Head of caudate nucleus (tissue), 42 donors: ENCODE data around the gene SLAMF1.
A peak's percentile ranks its signal among the peaks of the same experiment; 100 is the strongest.

Experiments used
- DNase-seq, 42 donors: peaks; one replicate each; pipeline versions ENCODE4 v3.0.0 to v3.0.0-alpha.2; 2020 to 2021; ENCODE audit warnings: mixed read lengths in 7 of 42
- intact Hi-C: fragments of 100-400 bp; cut with DNase I; formaldehyde crosslinking; loops from one replicate; pipeline ENCODE4 v1.15.0; 2022

Gene SLAMF1

DNA sequence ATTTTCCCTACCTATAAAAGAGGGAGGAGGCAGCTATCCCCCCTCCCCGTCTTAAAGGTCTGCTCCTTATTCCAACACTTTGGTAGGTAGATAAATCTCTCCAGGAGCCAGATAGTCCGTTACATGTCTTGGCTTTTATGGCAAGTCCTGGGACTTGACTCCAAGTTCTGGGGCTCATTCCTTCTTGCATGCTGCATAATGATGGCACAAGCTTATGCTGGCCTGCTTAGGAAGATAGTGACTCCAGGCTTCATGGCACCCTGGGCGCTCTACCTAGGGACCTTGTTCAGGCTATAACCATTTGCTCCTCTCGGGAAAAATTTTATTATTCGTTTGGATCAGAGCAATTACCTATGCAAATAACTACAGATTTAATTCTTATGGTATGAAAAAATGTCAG lies 3.7 kb downstream of the SLAMF1 start:
- intact Hi-C loops: no loop called here
- no peak for DNase-seq

DNA sequence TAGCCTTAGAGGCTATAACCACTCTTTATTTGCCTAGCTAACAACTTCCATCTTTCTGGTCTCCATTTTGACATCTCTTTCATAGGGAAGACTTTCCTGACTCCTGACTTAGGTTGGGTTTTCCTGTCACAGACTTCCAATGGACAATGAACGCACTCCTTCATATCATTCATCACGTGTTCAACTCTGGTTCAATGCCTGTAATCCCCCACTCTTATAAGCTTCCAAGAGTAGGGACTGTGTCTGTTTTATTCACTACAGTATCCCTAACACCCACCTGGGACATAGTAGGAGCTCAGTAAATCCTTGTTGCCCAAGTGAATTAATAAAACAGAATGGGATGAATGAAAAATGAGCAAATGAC lies 4.6 kb downstream of the SLAMF1 start:
- intact Hi-C loops: no loop called here
- DNase-seq: no peak

DNA sequence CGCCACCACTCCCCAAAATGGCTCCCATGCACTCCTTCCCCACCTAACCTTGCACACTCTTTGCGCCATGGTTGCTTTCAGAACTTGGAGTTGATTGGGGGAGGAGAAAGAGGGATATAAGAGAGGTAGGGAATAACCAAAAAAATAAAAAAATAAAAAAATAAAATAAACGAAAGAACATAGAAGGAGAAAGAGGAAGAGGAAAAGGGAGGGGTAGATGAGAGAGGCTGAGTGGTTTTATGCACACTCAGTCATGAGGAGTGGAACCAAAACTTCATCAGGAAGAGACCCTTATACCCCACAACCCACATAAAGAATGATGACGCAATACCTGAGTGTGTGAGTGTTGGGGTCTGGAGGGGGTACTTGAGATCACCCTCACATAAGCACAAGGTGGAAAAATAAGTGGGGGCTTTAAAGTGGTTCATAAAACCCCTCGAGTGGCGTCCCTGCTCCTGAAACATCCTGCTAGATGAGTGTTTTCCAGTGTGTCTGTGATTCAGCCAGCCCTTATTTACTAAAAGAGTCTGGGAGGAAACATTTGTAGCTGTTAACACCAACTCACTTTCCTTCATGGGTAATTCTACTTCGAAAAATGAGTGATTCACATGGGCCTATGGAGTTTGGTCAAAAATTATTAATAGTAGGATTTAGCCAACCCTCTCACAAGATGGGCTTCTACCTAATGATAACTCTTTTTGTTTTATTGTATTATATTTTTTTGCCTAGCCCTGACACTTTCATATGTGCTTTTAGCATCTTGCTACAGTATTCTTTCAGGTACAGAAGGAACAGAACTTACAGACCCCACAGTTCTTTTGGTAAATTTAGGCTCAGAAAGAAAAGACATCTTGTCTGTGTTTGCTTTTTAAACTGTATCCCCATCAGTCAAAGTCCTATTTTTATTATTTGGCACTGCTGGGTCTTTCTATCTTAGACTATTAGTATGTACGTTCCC lies 5.2 kb downstream of the SLAMF1 start:
- intact Hi-C loops: no loop called here
- DNase-seq: no peak

DNA sequence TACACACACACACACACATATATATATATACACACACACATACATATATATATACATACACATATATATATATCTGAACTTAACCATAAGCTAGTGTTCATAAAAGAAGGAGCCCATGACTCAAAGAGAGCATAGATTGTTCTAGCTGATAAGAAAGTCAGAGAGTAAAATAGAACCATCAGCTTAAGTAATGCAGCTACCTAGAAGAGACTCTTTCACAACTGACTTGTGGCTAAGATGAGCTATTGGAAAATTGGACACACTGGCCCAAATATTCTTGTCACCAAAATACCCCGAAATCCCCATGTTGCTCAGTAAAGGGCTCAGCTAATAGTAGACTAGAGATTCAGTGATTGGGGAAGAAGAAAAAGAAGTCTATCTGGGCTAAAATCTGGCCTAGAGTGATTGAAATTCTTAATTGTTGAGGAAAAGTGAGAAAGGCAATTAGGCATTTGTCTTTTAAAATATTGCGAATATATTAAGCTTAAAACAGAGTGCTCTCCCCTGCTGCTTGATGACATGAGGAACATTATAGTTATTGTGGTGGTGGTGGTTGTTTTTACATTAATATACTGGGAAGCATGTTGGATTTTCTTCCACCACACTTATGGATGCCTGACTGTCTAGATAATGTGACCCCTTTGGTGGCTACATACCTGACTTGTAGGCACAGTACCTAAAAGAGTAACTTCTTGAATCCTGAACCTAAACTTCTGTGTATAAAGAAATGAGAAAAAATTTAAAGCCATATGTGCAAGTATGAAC lies 6.3 kb downstream of the SLAMF1 start:
- intact Hi-C loops: no loop called here
- DNase-seq: no peak

DNA sequence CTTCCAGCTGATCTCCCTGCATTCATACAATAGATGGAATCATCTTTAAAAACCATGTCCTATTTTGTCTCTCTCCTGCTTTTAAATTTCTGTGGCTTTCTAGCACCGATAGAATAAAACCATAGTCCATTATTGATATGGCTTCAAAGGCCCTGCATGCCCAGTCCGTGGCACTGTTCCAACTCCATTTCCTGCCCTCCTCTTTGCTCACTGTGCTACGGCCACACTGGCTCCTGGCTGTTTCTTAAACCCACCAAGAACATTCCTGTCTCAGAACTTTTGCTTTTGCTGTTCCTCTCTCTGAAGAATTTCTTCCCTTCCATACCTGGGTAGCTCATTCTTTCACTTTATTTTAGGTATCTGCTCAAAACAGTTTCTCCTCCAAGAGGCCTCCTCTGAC lies 7.2 kb downstream of the SLAMF1 start:
- DNase-seq: no peak
- intact Hi-C loops: no loop called here

DNA sequence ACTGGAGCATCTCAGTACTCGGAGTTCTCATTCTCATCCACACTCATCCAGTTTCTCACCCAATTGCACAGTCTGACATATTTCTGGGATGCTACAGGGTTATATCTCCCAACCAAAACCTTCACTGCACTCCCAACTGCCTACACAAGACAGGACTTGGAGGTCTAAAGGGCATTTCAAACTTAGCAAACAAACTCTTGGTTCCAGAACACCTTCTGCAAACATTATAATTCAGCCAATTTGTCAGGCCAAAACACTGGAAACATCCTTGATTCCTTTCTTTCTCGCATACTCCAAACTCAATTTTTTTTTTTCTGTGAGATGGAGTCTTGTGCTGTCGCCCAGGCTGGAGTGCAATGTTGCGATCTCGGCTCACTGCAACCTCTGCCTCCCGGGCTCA lies 7.9 kb downstream of the SLAMF1 start:
- intact Hi-C loops: no loop called here
- DNase-seq: no peak

DNA sequence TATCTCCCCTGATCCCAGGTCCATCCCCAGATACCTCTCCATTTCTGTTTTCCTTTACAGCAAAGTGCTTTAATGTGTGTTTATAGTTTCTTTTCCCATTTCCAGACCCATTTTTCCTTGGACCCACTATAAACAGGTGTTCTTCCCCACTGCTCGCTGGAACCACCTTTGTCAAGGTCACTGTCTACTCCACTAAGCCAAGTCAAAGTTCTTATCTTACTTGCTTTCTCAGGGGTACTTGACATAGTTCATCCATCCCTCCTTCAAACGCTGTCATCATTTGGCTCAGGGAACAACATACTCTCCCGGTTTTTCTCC lies 8.3 kb downstream of the SLAMF1 start:
- intact Hi-C loops: no loop called here
- DNase-seq: no peak

DNA sequence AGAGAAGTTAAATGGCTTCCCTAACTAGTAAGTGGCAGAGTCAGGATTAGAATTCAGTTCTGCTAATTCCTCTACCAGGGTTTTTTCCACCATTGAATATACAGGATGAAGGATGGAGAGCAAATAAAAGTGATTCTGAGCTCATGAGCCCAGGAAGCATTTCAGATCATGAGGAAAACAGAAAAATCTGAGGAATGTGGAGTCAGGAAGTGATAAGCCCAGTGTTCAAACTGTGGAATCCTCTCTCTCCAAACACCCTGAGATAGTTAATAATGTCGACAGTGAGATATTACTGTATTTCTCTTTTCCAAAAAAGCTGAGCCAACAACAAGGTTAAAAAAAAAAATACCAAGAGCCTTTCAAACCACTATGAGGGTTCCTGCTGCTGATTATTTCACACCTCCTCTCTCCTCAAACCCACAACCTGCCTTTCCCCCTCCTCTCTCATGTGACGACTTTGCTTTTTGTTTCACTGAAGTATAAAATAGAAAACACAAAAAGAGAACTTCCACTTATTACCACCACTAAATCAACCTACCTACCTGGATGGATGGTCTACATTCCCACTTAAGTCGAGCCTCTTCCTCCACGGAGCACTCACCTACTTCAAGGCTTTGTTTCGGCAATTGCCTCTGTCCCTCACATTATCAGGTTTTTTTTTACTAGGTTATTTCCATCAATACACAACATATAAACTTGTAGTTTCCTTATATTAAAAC lies 8.9 kb downstream of the SLAMF1 start:
- intact Hi-C loops: no loop called here
- no peak for DNase-seq

DNA sequence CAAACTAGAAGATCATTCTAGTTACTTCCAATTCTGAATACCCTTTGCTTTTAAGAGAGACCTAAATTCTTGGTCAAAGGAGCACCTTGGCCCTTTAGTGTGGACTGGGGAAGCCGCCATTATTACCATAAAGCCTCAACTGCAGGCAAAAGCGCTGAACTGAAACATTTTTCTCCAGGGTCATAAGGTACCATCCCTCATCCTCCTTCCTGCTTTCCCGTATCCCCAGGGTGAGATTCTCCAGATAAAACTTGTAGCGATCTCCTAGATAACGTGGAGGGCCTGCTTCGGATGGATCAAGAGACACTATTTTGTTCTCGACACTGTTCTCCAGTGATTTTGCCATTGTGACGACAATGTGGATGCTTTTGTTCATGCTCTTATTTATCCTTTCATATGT lies 9.8 kb downstream of the SLAMF1 start:
- intact Hi-C loops: no loop called here
- no peak for DNase-seq

DNA sequence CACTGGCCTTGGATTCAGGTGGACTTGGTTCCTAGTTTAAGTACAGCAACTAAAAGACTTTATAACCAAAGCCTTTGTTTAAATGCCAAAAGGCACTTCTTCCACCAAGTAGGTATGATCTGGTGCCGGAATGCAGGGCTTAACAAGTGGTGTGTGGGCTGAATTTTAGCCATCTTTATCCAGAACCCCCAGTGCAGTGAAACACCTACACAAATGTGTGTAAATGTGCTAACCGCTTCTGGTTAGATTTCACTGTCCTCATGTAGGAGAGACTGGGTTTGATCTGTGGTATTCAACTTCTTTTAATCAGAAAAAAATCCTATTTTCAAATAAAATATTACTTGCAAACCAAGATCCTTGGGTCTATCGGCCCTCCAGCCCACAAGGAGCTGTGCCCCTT lies 10.3 kb downstream of the SLAMF1 start:
- intact Hi-C loops: no loop called here
- no peak for DNase-seq

DNA sequence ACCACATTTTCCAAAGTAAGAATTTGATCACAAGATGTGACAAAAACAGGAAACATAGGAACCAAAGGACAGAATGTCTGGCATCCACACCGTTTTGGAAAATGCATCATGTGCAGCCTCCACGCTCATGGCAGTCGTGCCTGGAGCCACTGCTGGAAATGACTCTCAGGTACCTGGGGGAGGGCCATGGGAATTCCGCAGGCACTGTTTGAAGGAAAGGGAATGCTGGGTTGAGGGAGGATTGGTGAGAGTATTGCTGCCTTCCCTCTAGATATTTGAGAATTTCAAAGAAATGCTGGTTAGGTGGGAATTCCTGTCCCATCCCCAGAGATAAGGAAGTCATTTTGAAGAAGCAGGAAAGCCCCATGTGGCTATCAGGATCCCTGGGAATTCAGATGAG lies 10.8 kb downstream of the SLAMF1 start:
- intact Hi-C loops: no loop called here
- no peak for DNase-seq

DNA sequence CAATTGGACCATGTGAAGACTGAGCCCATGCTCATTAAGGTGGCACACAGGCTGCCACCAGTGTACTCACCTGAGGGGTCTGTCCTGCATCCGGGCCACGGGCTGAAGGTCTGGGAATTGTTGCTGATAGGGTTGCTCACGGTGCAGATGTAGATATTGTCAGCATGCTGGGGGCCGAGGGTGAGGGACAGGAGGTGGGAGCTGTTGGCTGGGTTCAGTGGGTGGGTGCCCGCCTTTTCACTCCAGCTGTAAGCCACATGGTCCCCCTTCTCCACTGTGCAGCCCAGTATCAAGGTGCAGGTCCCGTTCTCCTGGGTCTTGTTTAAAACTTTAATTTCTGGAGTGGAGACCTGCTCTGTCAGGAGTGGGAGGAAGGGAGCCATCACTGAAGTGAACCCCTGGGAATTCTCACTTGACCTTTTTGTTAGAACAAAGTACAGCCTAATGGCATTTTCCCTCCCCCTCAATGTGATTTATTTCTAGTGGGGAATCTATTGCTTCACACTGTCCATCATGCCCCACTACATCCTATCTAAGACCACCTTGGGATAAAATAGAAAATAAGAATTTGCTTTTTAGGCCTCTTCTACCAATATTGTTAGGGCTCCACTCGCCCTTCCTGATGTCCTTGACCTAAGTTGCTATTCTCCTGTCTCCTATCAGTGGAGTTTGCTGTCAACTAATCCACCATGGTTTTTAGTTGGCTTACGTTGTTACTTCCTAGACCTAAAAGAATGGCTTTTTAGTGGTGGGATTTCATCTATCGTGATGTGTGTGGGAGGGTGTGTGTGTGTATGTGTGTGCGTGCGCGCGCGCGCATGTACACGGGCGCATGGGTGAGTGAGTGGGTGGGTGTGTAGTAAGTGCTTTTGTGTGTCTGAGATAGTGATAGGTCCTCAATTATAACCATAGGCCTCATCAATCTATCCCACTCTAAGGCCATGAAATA lies 12.0 kb downstream of the SLAMF1 start:
- intact Hi-C loops: no loop called here
- no peak for DNase-seq

DNA sequence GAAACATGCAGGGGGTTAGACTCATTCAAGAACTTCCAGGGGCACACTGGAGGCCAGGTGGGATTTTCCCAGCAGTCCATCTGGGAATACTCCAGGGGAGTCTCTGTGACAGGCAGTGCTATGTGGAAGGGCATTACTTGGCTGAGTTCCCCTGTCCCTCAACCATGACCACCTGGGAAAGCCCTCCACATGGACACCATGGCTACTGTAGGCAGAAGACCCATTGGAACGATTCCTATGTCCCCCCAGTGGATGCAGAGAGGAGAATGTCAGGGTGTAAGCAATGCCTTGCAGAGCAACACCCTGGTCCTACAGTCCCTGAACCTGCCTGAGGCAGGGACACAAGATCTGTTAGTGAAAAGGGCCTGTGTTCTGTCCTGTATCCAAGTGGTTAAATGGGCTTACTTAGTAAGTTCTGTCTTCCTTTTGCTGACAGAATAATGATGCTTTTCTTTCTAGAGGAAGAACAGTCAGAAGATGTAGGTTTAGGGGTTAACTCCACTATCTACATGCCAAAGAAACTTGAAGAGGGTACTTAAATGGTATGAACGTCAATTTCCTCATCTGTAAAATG lies 13.4 kb downstream of the SLAMF1 start:
- DNase-seq: no peak

DNA sequence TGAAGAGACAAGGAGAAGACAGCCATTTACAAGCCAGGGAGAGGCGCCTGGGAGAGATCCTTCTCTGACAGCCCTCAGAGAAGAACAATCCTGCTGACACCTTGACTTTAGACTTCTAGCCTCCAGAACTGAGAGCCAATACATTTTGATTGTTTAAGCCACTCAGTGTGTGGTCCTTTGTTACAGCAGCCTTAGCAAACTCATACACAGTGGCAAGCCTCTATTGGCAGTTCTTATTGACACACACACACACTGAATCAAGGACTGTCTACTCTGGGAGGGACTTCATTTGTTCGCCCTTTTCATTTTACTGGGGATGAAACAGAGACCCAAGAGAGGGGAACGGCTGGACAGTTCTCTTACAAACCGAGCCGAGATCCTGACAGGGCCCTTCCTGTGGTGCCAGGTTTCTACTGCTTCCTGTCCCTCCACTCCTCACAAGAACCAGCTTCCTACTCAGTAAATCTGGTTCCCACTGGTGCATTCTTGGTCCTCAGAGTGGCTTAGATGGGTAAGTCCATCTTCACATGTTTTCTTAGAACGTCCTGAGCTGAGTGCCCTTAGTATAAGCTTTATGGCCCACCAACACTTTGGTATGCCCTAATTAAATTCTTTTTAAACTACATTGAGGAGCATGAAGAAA lies 14.7 kb downstream of the SLAMF1 start:
- intact Hi-C loops: no loop called here
- DNase-seq: no peak

More for the DNA sequence above, 13.4 kb downstream of the SLAMF1 start:
- intact Hi-C loops: no loop called here

DNA sequence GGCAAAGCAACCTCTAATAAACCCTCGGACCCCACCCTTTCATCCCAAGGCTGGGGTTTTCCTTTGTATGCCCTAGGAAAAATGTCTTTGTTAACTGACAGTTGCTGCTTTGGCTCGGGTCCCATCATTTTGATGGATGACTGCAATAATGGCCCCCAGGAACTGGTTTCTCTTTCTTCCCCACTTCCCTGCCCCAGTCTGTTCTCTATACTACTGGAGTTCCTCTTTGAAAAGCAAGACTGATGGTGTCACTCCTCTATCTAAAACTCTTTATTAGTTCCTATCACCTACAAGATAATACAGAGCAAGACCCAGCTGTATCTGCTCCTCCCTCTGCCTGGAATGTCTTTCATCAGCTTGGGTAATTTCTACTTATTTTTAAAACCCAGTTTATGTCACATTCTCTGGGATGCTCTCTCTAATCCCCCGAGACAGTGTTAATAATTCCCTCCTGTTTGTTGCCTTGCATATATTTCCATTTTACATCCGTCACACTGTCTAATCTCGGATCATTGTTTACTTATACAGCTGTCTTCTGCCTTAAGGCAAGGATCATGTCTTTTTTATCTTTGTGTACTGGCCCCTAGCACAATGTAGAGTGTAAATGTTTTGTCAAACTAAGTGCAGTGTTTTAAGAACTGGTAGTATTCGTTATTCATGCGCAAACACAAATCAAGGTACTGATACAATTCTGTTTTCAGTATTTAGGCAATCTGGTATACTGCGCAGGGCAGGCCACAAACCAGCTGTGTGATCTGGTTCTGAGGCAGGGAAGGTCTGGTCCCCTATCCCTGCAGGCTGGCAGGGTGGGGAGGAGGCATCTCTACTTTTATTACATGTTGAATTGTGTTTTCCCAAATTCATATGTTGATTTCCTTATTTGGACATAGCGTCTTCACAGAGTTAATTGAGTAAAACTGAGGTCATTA lies 16.1 kb downstream of the SLAMF1 start:
- no peak for DNase-seq
- intact Hi-C loops: no loop called here

DNA sequence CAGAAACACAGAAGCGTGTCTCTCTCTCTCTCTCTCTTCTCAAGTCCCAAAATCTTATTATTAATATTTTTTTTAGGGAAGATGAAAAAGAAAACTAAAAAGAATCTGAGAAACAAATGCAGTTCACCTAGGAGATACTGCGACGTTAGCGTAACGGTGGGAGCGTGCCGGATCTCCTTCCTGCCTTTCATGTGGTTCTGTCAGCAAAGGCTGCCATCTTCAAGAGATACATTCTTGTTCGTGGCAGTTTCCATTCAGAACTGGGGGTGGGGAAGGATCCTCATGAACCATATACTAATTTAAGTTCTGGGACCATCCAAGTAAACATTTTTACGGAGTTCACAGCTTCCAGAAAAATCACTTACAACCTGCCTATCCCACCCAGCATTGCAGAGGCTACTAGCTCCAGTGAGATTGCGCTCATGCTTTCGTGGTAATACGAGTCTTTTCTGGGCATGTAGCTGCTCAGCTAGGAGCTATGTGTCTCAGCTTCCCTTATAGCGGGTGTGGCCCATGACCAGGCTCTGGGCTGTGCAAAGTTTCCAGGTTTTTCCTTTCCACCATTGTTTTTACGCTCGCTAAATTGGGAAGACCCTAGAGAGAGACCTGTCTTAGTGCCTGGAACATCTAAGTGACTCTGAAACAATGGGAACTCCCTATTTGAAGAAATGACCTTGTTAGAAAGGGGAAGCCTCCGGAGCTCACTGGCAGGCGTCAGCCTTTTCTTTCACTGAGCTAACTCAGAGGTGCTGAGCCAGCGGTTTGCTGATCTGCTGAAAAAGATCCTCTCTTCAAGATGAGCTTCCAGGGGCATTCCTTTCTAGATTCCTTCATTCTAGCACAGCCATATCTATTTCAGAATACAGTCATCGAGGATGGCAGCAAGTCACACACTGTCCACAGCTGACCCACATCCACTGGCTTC lies 17.3 kb downstream of the SLAMF1 start:
- intact Hi-C loops: no loop called here
- DNase-seq: peak in 31 of 42 donors; percentile 10 to 57 (median 35)
